Peyer's patch (tissue), 4 donors: Measurements from ENCODE around the gene TMEM18. TPM values are rescaled to one million over a fixed set of nuclear protein-coding genes. Genes with fewer than 3 reads are reported as not detected.

Experiments used
- DNase-seq, 3 donors: peaks; one replicate each; pipeline ENCODE4 v3.0.0-alpha.2; 2017 to 2019
- H3K27ac ChIP-seq, 4 donors: fragments of 200-600 bp; sonication (generic); one replicate each; pipeline ENCODE4 v1.5.1; 2016 to 2019
- H3K27me3 ChIP-seq, 2 donors: fragments of 200-600 bp; sonication (generic); one replicate each; pipeline ENCODE4 v1.5.1; 2019
- H3K36me3 ChIP-seq, 3 donors: fragments of 200-600 bp; sonication (generic); one replicate each; pipeline ENCODE4 v1.5.1; 2016 to 2019
- H3K4me1 ChIP-seq, 4 donors: fragments of 200-600 bp; sonication (generic); one replicate each; pipeline ENCODE4 v1.5.1; 2016 to 2019
- H3K4me3 ChIP-seq, 4 donors: fragments of 200-600 bp; sonication (generic); 1 replicate in 3 of 4; 2 replicates in 1 of 4; pipeline ENCODE4 v1.5.1; 2016 to 2019; ENCODE audit warnings: mild to moderate bottlenecking in 1 of 4
- H3K9me3 ChIP-seq, 4 donors: fragments of 200-600 bp; sonication (generic); one replicate each; pipeline ENCODE4 v1.5.1; 2016 to 2019; ENCODE audit warnings: mild to moderate bottlenecking in 1 of 4
- POLR2A ChIP-seq, 2 donors: fragments of 450-650 bp; IDR thresholded peaks; one replicate each; pipeline ENCODE4 v1.5.1; 2017; ENCODE audit warnings: antibody characterized with exemption in 2 of 2, mild to moderate bottlenecking in 2 of 2, moderate library complexity in 2 of 2
- total RNA-seq, 4 donors: library from RNA; depleted of rRNA; stranded (reverse); fragments of >200 nt; gene quantifications; one replicate each; pipeline ENCODE4 v1.1.0, GENCODE V29; 2016
- TF ChIP-seq, protein P1 (sequence below), 6 experiments: fragments of 450-650 bp in 4 of 6; fragments of 200-600 bp in 2 of 6; sonication (generic) in 1 of 6; IDR thresholded peaks; one replicate each; pipeline ENCODE4 v1.5.1; 2017 to 2019; ENCODE audit warnings: antibody characterized with exemption in 6 of 6, mild to moderate bottlenecking in 3 of 6, moderate library complexity in 1 of 6

The TMEM18 gene
- total RNA-seq, 4 donors from 2014 or later = 13.9 to 22.8 (median 16.4) TPM

- no peak for DNase-seq
- no peaks in the 10 kb centered on the region for H3K36me3 ChIP-seq
- no peaks in the 10 kb centered on the region for H3K4me1 ChIP-seq
- TF ChIP-seq POLR2A (IDR thresholded peaks at IDR 0.05) = no peak
- TF ChIP-seq, protein P1, sequence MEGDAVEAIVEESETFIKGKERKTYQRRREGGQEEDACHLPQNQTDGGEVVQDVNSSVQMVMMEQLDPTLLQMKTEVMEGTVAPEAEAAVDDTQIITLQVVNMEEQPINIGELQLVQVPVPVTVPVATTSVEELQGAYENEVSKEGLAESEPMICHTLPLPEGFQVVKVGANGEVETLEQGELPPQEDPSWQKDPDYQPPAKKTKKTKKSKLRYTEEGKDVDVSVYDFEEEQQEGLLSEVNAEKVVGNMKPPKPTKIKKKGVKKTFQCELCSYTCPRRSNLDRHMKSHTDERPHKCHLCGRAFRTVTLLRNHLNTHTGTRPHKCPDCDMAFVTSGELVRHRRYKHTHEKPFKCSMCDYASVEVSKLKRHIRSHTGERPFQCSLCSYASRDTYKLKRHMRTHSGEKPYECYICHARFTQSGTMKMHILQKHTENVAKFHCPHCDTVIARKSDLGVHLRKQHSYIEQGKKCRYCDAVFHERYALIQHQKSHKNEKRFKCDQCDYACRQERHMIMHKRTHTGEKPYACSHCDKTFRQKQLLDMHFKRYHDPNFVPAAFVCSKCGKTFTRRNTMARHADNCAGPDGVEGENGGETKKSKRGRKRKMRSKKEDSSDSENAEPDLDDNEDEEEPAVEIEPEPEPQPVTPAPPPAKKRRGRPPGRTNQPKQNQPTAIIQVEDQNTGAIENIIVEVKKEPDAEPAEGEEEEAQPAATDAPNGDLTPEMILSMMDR (IDR thresholded peaks at IDR 0.05) = no peak
- no peaks in the 10 kb centered on the region for H3K9me3 ChIP-seq
- H3K27ac ChIP-seq = no peak overlapping the region
- H3K27me3 ChIP-seq = no peaks in the 10 kb centered on the region
- H3K4me3 ChIP-seq = no peak overlapping the region
Measured at GRCh38 chr2:651951-652373, 25.2 kb downstream of the TMEM18 start.

GRCh38 chr2:650343-651310 lies 26.6 kb downstream of the TMEM18 start:
- Histone ChIP-seq H3K4me3 (no peak overlapping the region), H3K27me3 (no peaks in the 10 kb centered on the region), H3K27ac (no peak overlapping the region), H3K9me3 (no peaks in the 10 kb centered on the region), H3K4me1 (no peaks in the 10 kb centered on the region), H3K36me3 (no peaks in the 10 kb centered on the region)
- TF ChIP-seq, protein P1 (IDR thresholded peaks at IDR 0.05) = no peak
- no peak for TF ChIP-seq POLR2A (IDR thresholded peaks at IDR 0.05)
- no peak for DNase-seq

- H3K4me1 ChIP-seq = no peaks in the 10 kb centered on the region
- no peak overlapping the region for H3K27ac ChIP-seq
- H3K4me3 ChIP-seq = no peak overlapping the region
- TF ChIP-seq, protein P1 (IDR thresholded peaks at IDR 0.05) = no peak
- TF ChIP-seq POLR2A (IDR thresholded peaks at IDR 0.05) = no peak
- DNase-seq = no peak
- H3K27me3 ChIP-seq = no peaks in the 10 kb centered on the region
- no peaks in the 10 kb centered on the region for H3K36me3 ChIP-seq
- H3K9me3 ChIP-seq = no peaks in the 10 kb centered on the region
Measured at GRCh38 chr2:649426-650342, 27.5 kb downstream of the TMEM18 start.

DNA sequence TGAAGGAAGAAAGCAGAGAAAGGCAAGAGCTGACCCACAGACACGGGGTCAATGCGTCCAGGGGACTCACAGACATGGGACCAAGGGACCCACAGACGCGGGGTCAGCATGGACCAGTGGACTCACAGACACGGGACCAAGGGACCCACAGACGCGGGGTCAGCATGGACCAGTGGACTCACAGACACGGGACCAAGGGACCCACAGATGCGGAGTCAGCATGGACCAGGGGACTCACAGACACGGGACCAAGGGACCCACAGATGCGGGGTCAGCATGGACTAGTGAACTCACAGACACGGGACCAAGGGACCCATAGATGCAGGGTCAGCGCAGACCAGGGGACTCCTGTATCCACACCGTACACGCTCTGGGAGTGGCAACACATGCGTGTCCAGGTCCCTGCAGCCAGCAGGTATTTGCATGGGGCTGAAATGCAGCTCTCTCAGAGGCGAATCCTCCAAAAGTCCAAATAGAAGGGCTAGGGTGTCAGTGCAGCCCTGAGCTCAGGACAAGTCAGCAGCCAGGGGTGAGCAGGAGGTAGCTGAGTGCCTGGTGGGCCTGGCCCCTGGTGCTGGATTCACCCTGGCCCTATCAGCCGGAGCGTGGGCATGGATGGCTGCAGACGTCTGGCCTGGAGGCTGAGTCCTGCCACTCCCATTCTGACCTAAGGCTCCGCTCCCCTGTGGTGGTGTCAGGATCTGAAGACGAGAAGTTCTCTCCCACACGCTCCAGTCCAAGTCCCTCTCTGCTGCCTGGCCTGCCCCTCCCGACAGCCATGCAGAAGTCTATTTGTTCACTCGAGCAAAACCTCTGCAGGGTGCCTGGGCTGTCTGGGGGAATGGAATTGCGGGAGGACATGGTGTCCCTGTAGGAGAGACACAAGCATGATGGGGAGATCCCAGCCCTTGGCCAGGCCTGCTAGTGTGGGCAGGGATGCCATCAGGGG lies 28.5 kb downstream of the TMEM18 start:
- TF ChIP-seq, protein P1 (IDR thresholded peaks at IDR 0.05) = no peak
- TF ChIP-seq POLR2A (IDR thresholded peaks at IDR 0.05) = no peak
- Histone ChIP-seq H3K4me3 (no peak overlapping the region), H3K36me3 (no peaks in the 10 kb centered on the region), H3K27ac (no peak overlapping the region), H3K27me3 (no peaks in the 10 kb centered on the region), H3K9me3 (no peaks in the 10 kb centered on the region), H3K4me1 (no peaks in the 10 kb centered on the region)
- no peak for DNase-seq
